HCT116 (cell line): ENCODE data around the gene GABBR1. TPM values are rescaled to one million over a fixed set of nuclear protein-coding genes. Genes with fewer than 3 reads are reported as not detected.

ENCODE experiments used
- ATAC-seq: fragments of 200-7000 bp; cut with Tn5 transposase; 2 replicates; pipeline ENCODE4 v1.9.1; 2020; ENCODE audit warnings: mild to moderate bottlenecking, moderate library complexity
- BruUV-seq: library from RNA; stranded (reverse); fragments of 400-500 nt; replicated peaks from 2 replicates; lab custom pipeline; 2021; lab: Mats Ljungman, UMichigan
- CTCF ChIA-PET: fragments of 300-600 bp; sonication (Branson Sonifier 250); formaldehyde crosslinking; loops from one replicate; lab custom pipeline; 2021; ENCODE audit warnings: antibody characterized with exemption; lab: Charles Lee
- POLR2A ChIA-PET: fragments of 300-600, 350-600 bp; sonication (Branson Sonifier 250); formaldehyde crosslinking; loops from one replicate; lab custom pipeline; 2021; ENCODE audit warnings: antibody characterized with exemption; lab: Charles Lee
- RAD21 ChIA-PET, 2 experiments: fragments of 300-600 bp; sonication (Branson Sonifier 250); formaldehyde crosslinking; loops; one replicate each; lab custom pipeline; 2023; ENCODE audit warnings: low total read pairs in 2 of 2; ENCODE audit not compliant: uncharacterized antibody in 2 of 2, unreplicated experiment in 2 of 2, low non-redundant PET in 1 of 2; lab: Charles Lee
- DNase-seq: peaks from one replicate; pipeline ENCODE4 v3.0.0-alpha.2; 2010; ENCODE audit warnings: low read depth, low spot score
- H2AFZ ChIP-seq: fragments of 200-600 bp; shearing (Covaris generic), sonication (generic); 2 replicates; pipeline ENCODE4 v1.6.1; 2017; ENCODE audit warnings: low read depth, mixed run types, mixed read lengths, antibody characterized with exemption, low read length; ENCODE audit not compliant: poor library complexity, severe bottlenecking
- H3K27ac ChIP-seq: 2 replicates; pipeline ENCODE4 v1.5.1; 2012; ENCODE audit warnings: low read depth, low read length
- H3K27me3 ChIP-seq: fragments of 200-600 bp; sonication (generic); 2 replicates; pipeline ENCODE4 v1.6.1; 2016; ENCODE audit warnings: mixed run types, low read length, mixed read lengths; ENCODE audit not compliant: insufficient read depth
- H3K36me3 ChIP-seq, 2 experiments: fragments of 200-500 bp in 1 of 2; fragments of 200-600 bp in 1 of 2; sonication (Bioruptor generic) in 1 of 2; sonication (generic) in 1 of 2; 2 replicates each; pipeline versions ENCODE4 v1.5.1 to v1.6.1; 2014 to 2016; ENCODE audit warnings: low read length in 2 of 2, inconsistent platforms in 1 of 2, mixed read lengths in 1 of 2, mixed run types in 1 of 2; ENCODE audit not compliant: insufficient read depth in 2 of 2, control insufficient read depth in 1 of 2
- H3K4me1 ChIP-seq, 2 experiments: fragments of 200-600 bp in 1 of 2; sonication (generic) in 1 of 2; 2 replicates each; pipeline versions ENCODE4 v1.5.1 to v1.6.1; 2012 to 2017; ENCODE audit warnings: low read length in 2 of 2, inconsistent platforms in 1 of 2, mild to moderate bottlenecking in 1 of 2, mixed read lengths in 1 of 2, mixed run types in 1 of 2, moderate library complexity in 1 of 2; ENCODE audit not compliant: insufficient read depth in 2 of 2, control insufficient read depth in 1 of 2
- H3K4me2 ChIP-seq: fragments of 200-600 bp; sonication (generic); 2 replicates; pipeline ENCODE4 v1.6.1; 2017; ENCODE audit warnings: mixed run types, low read length, mixed read lengths
- H3K4me3 ChIP-seq, 2 experiments: fragments of 200-600 bp in 1 of 2; sonication (generic) in 1 of 2; replicated peaks in 1 of 2; 2 replicates each; pipeline ENCODE4 v1.5.1; 2011 to 2016; ENCODE audit warnings: low read length in 2 of 2, control low read depth in 1 of 2, low read depth in 1 of 2, mild to moderate bottlenecking in 1 of 2, mixed read lengths in 1 of 2, mixed run types in 1 of 2
- H3K79me2 ChIP-seq: fragments of 200-600 bp; sonication (generic); 2 replicates; pipeline ENCODE4 v1.6.1; 2017; ENCODE audit warnings: mild to moderate bottlenecking, mixed run types, low read length, moderate library complexity, mixed read lengths; ENCODE audit not compliant: insufficient read depth
- H3K9ac ChIP-seq: fragments of 200-600 bp; sonication (generic); 2 replicates; pipeline ENCODE4 v1.6.1; 2016; ENCODE audit warnings: low read length, mixed read lengths
- H3K9me2 ChIP-seq: fragments of 200-600 bp; sonication (generic), shearing (Covaris generic); 2 replicates; pipeline ENCODE4 v1.6.1; 2017; ENCODE audit warnings: mixed run types, mild to moderate bottlenecking, moderate library complexity; ENCODE audit not compliant: insufficient read depth
- H3K9me3 ChIP-seq, 2 experiments: fragments of 200-500 bp in 1 of 2; fragments of 200-600 bp in 1 of 2; sonication (Bioruptor generic) in 1 of 2; sonication (generic) in 1 of 2; 2 replicates each; pipeline ENCODE4 v1.6.1; 2014 to 2017; ENCODE audit warnings: low read length in 2 of 2, mixed read lengths in 2 of 2, inconsistent platforms in 1 of 2, low read depth in 1 of 2, mild to moderate bottlenecking in 1 of 2, mixed run types in 1 of 2, moderate library complexity in 1 of 2; ENCODE audit not compliant: control insufficient read depth in 1 of 2, insufficient read depth in 1 of 2
- H4K20me1 ChIP-seq: fragments of 200-600 bp; sonication (generic), shearing (Covaris generic); 2 replicates; pipeline ENCODE4 v1.6.1; 2017; ENCODE audit warnings: mixed run types, mild to moderate bottlenecking, moderate library complexity; ENCODE audit not compliant: insufficient read depth
- ATF3 ChIP-seq: IDR thresholded peaks from 2 replicates; pipeline ENCODE4 v1.6.1; 2012
- CBX3 ChIP-seq: IDR thresholded peaks from 2 replicates; pipeline ENCODE4 v1.6.1; 2012; ENCODE audit warnings: low read depth
- CEBPB ChIP-seq: IDR thresholded peaks from 2 replicates; pipeline ENCODE4 v1.6.1; 2012; ENCODE audit warnings: low read depth
- EGR1 ChIP-seq: IDR thresholded peaks from 2 replicates; pipeline ENCODE4 v1.6.1; 2012; ENCODE audit warnings: low read depth
- EZH2 ChIP-seq: fragments of 200-600 bp; sonication (generic); IDR thresholded peaks from 2 replicates; pipeline ENCODE4 v1.6.1; 2017; ENCODE audit warnings: antibody characterized with exemption, mixed run types
- FOSL1 ChIP-seq: IDR thresholded peaks from 2 replicates; pipeline ENCODE4 v1.6.1; 2012; ENCODE audit warnings: low read depth
- POLR2A ChIP-seq: IDR thresholded peaks from 2 replicates; pipeline ENCODE4 v1.7.0; 2011; ENCODE audit warnings: borderline replicate concordance; ENCODE audit not compliant: insufficient read depth, insufficient read length; ENCODE audit errors: extremely low read depth
- POLR2AphosphoS5 ChIP-seq: IDR thresholded peaks from 2 replicates; pipeline ENCODE4 v1.6.1; 2011; ENCODE audit warnings: mild to moderate bottlenecking, low read depth, low read length, moderate library complexity
- SP1 ChIP-seq: IDR thresholded peaks from 2 replicates; pipeline ENCODE4 v1.6.1; 2012; ENCODE audit warnings: low read depth
- TCF7L2 ChIP-seq: IDR thresholded peaks from 2 replicates; pipeline ENCODE4 v1.7.0; 2011; ENCODE audit warnings: borderline replicate concordance, inconsistent platforms; ENCODE audit not compliant: insufficient read depth, insufficient read length; ENCODE audit errors: extremely low read depth
- ZFX ChIP-seq: fragments of 450-650 bp; IDR thresholded peaks from 2 replicates; pipeline ENCODE4 v1.6.1; 2017
- intact Hi-C: fragments of 100-400 bp; cut with micrococcal nuclease; formaldehyde crosslinking; loops from 2 replicates; pipeline ENCODE4 v1.10.0; 2022
- total RNA-seq: library from RNA; stranded (reverse); gene quantifications from one replicate; pipeline ENCODE4 v1.2.1, GENCODE V29; 2021; ENCODE audit not compliant: unreplicated experiment

GABBR1 gene
- total RNA-seq, 1 experiment from 2014 or later, result 43.4 TPM

- H3K36me3 ChIP-seq, result no peaks in the 10 kb centered on the region
- ATAC-seq (no peak), DNase-seq (no peak)
- no peaks in the 10 kb centered on the region for H3K9me3 ChIP-seq
- RAD21 ChIA-PET, result no interaction called here
- H2AFZ ChIP-seq, result no peak overlapping the region
- no TSS peak for BruUV-seq
- no peaks in the 10 kb centered on the region for H4K20me1 ChIP-seq
- no peak overlapping the region for H3K4me2 ChIP-seq
- intact Hi-C loops, result no loop called here
- no peaks in the 10 kb centered on the region for H3K79me2 ChIP-seq
- POLR2A ChIA-PET, result no interaction called here
- H3K9me2 ChIP-seq, result no peaks in the 10 kb centered on the region
- CTCF ChIA-PET, result no interaction called here
- no peak for TF ChIP-seq ZFX
- no peak for TF ChIP-seq TCF7L2
- H3K9ac ChIP-seq, result no peak overlapping the region
- no peaks in the 10 kb centered on the region for H3K27me3 ChIP-seq
- H3K4me3 ChIP-seq, result no peak overlapping the region
- no peak overlapping the region for H3K27ac ChIP-seq
- no peaks in the 10 kb centered on the region for H3K4me1 ChIP-seq
These were observed 104.6 kb downstream of the GABBR1 start for GRCh38 chr6:29528300-29528931.

GRCh38 chr6:29527564-29527963, 105.4 kb downstream of the GABBR1 start:
- H3K36me3 ChIP-seq, result no peaks in the 10 kb centered on the region
- TF ChIP-seq EGR1, result no peak
- TF ChIP-seq ATF3, result no peak
- TF ChIP-seq CEBPB, result no peak
- no peak for TF ChIP-seq POLR2A
- TF ChIP-seq ZFX, result no peak
- no peak for TF ChIP-seq FOSL1
- TF ChIP-seq CBX3, result no peak
- no peak for TF ChIP-seq EZH2
- no peak for TF ChIP-seq SP1
- no peak for TF ChIP-seq POLR2AphosphoS5
- ChIA-PET RAD21 (no interaction called here), CTCF (no interaction called here), POLR2A (no interaction called here)
- intact Hi-C loops, result no loop called here
- H3K4me3 ChIP-seq, result no peak overlapping the region
- no peak for DNase-seq
- H3K79me2 ChIP-seq, result no peaks in the 10 kb centered on the region
- no peak overlapping the region for H3K9ac ChIP-seq
- no peak overlapping the region for H3K27ac ChIP-seq
- H3K4me1 ChIP-seq, result no peaks in the 10 kb centered on the region
- no peaks in the 10 kb centered on the region for H3K9me2 ChIP-seq
- ATAC-seq, result no peak
- no peak overlapping the region for H3K4me2 ChIP-seq
- H3K27me3 ChIP-seq, result no peaks in the 10 kb centered on the region
- no peaks in the 10 kb centered on the region for H3K9me3 ChIP-seq
- no peak overlapping the region for H2AFZ ChIP-seq
- no TSS peak for BruUV-seq
- no peaks in the 10 kb centered on the region for H4K20me1 ChIP-seq
